AG20443 (cell line): ENCODE results near the gene PANK4.
A peak's percentile ranks its signal among the peaks of the same experiment; 100 is the strongest.
"Not testable (repeated sequence)": the region's sequence is repeated elsewhere in the genome, so short reads cannot be mapped to it uniquely, and the experiment has no call there.

Experiments
- DNase-seq: peaks from one replicate; pipeline ENCODE4 v3.0.0; 2012; ENCODE audit warnings: low spot score, mixed read lengths

Gene PANK4

GRCh38 chr1:2558861-2559260 lies 32.5 kb upstream of the PANK4 start:
- DNase-seq, result no peak

- DNase-seq, result no peak
Measured at GRCh38 chr1:2558420-2558819, 32.0 kb upstream of the PANK4 start.

GRCh38 chr1:2557482-2558400 lies 31.3 kb upstream of the PANK4 start:
- DNase-seq, result no peak

- no peak for DNase-seq
Measured at GRCh38 chr1:2556678-2557481, 30.5 kb upstream of the PANK4 start.

- peak; percentile 77 for DNase-seq
Measured at GRCh38 chr1:2556277-2556677, 29.9 kb upstream of the PANK4 start, which contains the start of gene TNFRSF14. Gene TNFRSF14, plus strand, starts transcription at chr1:2556371. Its CDS starts 294 bp downstream, at chr1:2556665.

- peak; percentile 76 for DNase-seq
Measured at GRCh38 chr1:2555634-2556276, 29.4 kb upstream of the PANK4 start.

GRCh38 chr1:2554621-2555387 lies 28.4 kb upstream of the PANK4 start:
- DNase-seq, result no peak

- DNase-seq, result no peak
Measured at GRCh38 chr1:2553871-2554620, 27.6 kb upstream of the PANK4 start.

- not testable (repeated sequence) for DNase-seq
Measured at GRCh38 chr1:2553076-2553475, 26.7 kb upstream of the PANK4 start.

GRCh38 chr1:2552189-2552588 lies 25.8 kb upstream of the PANK4 start:
- DNase-seq, result no peak

- DNase-seq, result not testable (repeated sequence)
Measured at GRCh38 chr1:2551544-2551943, 25.1 kb upstream of the PANK4 start.

GRCh38 chr1:2550309-2550861 lies 24.0 kb upstream of the PANK4 start:
- not testable (repeated sequence) for DNase-seq

GRCh38 chr1:2549367-2550029 lies 23.1 kb upstream of the PANK4 start:
- DNase-seq, result not testable (repeated sequence)

- peak; percentile 87 for DNase-seq
Measured at GRCh38 chr1:2548068-2548589, 21.7 kb upstream of the PANK4 start.

- no peak for DNase-seq
Measured at GRCh38 chr1:2547210-2548067, 21.0 kb upstream of the PANK4 start.

GRCh38 chr1:2546515-2547209 lies 20.3 kb upstream of the PANK4 start:
- peak; percentile 85 for DNase-seq

- peak; percentile 90 for DNase-seq
Measured at GRCh38 chr1:2545754-2546514, 19.5 kb upstream of the PANK4 start.
